Gastrocnemius medialis (tissue), 4 donors: ENCODE results near the gene PPP1R9B. TPM values are rescaled to one million over a fixed set of nuclear protein-coding genes. Genes with fewer than 3 reads are reported as not detected.

Experiments used
- ATAC-seq, 2 donors: fragments of 150-250 bp; one replicate each; pipeline ENCODE4 v1.9.1; 2016
- DNase-seq, 2 donors: peaks; one replicate each; pipeline ENCODE4 v3.0.0-alpha.2; 2019
- H3K27ac ChIP-seq, 4 donors: fragments of 200-600 bp; sonication (generic); 1 replicate in 1 of 4; 2 replicates in 3 of 4; pipeline ENCODE4 v1.5.1; 2016 to 2018; ENCODE audit warnings: mild to moderate bottlenecking in 2 of 4, moderate library complexity in 1 of 4
- H3K27me3 ChIP-seq, 3 donors: fragments of 200-600 bp; sonication (generic) in 2 of 3; 1 replicate in 1 of 3; 2 replicates in 2 of 3; pipeline versions ENCODE4 v1.5.1 to v1.6.0; 2016 to 2019; ENCODE audit warnings: mild to moderate bottlenecking in 1 of 3, moderate library complexity in 1 of 3
- H3K36me3 ChIP-seq, 2 donors: fragments of 200-600 bp; sonication (generic) in 1 of 2; one replicate each; pipeline ENCODE4 v1.5.1; 2017 to 2018
- H3K4me1 ChIP-seq, 2 donors: fragments of 200-600 bp; sonication (generic) in 1 of 2; one replicate each; pipeline ENCODE4 v1.5.1; 2016 to 2017; ENCODE audit warnings: mild to moderate bottlenecking in 2 of 2
- H3K4me3 ChIP-seq, 4 donors: fragments of 200-600 bp; sonication (generic) in 3 of 4; 1 replicate in 1 of 4; 2 replicates in 3 of 4; pipeline ENCODE4 v1.5.1; 2016 to 2019; ENCODE audit warnings: mild to moderate bottlenecking in 2 of 4
- H3K9me3 ChIP-seq, 3 donors: fragments of 200-600 bp; sonication (generic) in 2 of 3; 1 replicate in 1 of 3; 2 replicates in 2 of 3; pipeline ENCODE4 v1.5.1; 2016 to 2019
- POLR2A ChIP-seq, 2 donors: fragments of 450-650 bp; IDR thresholded peaks; one replicate each; pipeline ENCODE4 v1.6.1; 2017; ENCODE audit warnings: antibody characterized with exemption in 2 of 2, mild to moderate bottlenecking in 2 of 2, moderate library complexity in 2 of 2
- in situ Hi-C, 4 donors: fragments of 200-750 bp; cut with MboI; loops; one replicate each; pipeline versions ENCODE4 v1.15.0 to v1.8.0; 2017; ENCODE audit warnings: low sequenced_read_pairs in 4 of 4
- intact Hi-C: fragments of 100-400 bp; cut with DNase I; formaldehyde crosslinking; loops from one replicate; pipeline ENCODE4 v1.15.1; 2023; ENCODE audit warnings: low total_unique reads
- total RNA-seq, 4 donors: library from RNA; depleted of rRNA; stranded (reverse); fragments of >200 nt; gene quantifications; one replicate each; pipeline versions ENCODE4 v1.1.0 to v1.2.3, GENCODE V29; 2016
- TF ChIP-seq, protein P1 (sequence below), 5 experiments: fragments of 450-650 bp in 3 of 5; fragments of 200-600 bp in 2 of 5; sonication (generic) in 2 of 5; IDR thresholded peaks in 4 of 5; conservative IDR thresholded peaks in 1 of 5; 1 replicate in 4 of 5; 2 replicates in 1 of 5; pipeline ENCODE4 v1.5.1; 2016 to 2019; ENCODE audit warnings: antibody characterized with exemption in 5 of 5, mild to moderate bottlenecking in 3 of 5, moderate library complexity in 3 of 5

The PPP1R9B gene
- total RNA-seq, 4 donors from 2014 or later: 4.7 to 18.8 (median 11.0) TPM

- DNase-seq (no peak), ATAC-seq (no peak)
- Histone ChIP-seq H3K27me3 (no peaks in the 10 kb centered on the region), H3K4me3 (no peak overlapping the region), H3K4me1 (peaks cover 0 to 15% of the 10 kb centered on the region in 2 donors), H3K36me3 (no peaks in the 10 kb centered on the region), H3K9me3 (no peaks in the 10 kb centered on the region), H3K27ac (no peak overlapping the region)
- no peak for TF ChIP-seq POLR2A (IDR thresholded peaks at IDR 0.05)
- TF ChIP-seq, protein P1, sequence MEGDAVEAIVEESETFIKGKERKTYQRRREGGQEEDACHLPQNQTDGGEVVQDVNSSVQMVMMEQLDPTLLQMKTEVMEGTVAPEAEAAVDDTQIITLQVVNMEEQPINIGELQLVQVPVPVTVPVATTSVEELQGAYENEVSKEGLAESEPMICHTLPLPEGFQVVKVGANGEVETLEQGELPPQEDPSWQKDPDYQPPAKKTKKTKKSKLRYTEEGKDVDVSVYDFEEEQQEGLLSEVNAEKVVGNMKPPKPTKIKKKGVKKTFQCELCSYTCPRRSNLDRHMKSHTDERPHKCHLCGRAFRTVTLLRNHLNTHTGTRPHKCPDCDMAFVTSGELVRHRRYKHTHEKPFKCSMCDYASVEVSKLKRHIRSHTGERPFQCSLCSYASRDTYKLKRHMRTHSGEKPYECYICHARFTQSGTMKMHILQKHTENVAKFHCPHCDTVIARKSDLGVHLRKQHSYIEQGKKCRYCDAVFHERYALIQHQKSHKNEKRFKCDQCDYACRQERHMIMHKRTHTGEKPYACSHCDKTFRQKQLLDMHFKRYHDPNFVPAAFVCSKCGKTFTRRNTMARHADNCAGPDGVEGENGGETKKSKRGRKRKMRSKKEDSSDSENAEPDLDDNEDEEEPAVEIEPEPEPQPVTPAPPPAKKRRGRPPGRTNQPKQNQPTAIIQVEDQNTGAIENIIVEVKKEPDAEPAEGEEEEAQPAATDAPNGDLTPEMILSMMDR (IDR thresholded peaks at IDR 0.05 in 4 of 5, conservative IDR thresholded peaks at IDR 0.05 in 1 of 5): no peak
- intact Hi-C loops: no loop called here
- in situ Hi-C loops: no loop called here
Measured at GRCh38 chr17:50120475-50121253, 29.8 kb downstream of the PPP1R9B start.

DNA sequence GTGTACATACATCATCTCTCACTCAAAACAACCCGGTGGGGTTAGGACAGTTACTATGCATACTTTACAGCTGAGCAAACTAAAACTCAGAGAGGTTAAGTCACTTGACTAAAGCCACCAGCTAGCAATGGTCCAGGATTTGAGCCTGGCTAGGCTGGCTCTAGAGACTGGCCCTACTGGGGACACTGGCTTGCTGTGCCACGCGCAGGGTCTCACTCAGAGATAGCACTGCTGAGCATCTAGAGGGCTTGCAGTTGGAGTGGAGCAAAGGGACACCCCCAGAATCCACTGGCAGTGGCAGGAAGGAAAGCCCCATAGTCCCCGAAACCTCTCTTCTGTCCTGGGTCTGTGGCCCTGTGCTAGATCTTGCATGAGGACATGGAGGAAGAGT is 31.7 kb downstream of the PPP1R9B start:
- no peaks in the 10 kb centered on the region for H3K9me3 ChIP-seq
- intact Hi-C loops (no loop called here), in situ Hi-C loops (no loop called here)
- no peak overlapping the region for H3K27ac ChIP-seq
- peaks cover 0 to 21% of the 10 kb centered on the region in 2 donors for H3K4me1 ChIP-seq
- DNase-seq (no peak), ATAC-seq (no peak)
- no peak overlapping the region for H3K4me3 ChIP-seq
- TF ChIP-seq, protein P1 (IDR thresholded peaks at IDR 0.05 in 4 of 5, conservative IDR thresholded peaks at IDR 0.05 in 1 of 5): no peak
- TF ChIP-seq POLR2A (IDR thresholded peaks at IDR 0.05): no peak
- no peaks in the 10 kb centered on the region for H3K36me3 ChIP-seq
- no peaks in the 10 kb centered on the region for H3K27me3 ChIP-seq

DNA sequence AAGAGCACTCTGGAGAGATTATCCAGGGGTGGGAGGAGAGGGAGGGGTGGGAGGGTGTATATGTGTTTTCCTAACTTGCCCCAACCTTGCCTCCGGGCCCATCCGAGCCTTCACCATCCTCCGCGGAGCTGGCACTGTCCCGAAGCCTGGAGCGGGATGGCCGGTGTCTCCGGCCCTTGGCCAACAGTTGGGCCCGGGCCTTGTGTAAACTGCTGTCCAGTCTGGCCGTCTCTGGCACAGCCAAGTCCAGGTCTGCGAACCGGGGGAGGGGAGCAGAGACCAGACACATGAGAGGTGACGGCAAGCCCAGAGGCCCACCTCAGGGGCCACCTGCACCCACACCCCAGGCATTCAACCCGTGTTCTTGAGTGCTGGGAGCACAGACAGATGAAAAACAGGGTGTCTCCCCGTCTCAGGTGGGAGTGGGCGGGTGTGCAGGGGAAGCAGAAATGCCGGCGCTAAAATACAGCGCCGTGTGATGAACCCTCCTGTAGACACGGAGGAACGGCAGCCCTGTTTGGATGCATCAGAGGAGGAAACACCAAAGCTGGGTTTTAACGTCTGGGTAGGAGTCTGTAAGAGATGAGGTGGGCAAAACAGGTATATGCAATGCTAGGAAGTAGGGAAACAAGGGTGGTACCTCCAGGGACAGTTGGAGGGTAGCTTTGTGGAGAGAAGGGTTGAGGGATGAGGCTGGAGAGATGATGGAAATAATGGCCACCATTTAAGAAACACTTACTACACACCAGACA is 32.2 kb downstream of the PPP1R9B start:
- peak overlapping the region in 1 of 4 donors; percentile 36 for H3K27ac ChIP-seq
- no peaks in the 10 kb centered on the region for H3K36me3 ChIP-seq
- H3K9me3 ChIP-seq: no peaks in the 10 kb centered on the region
- ATAC-seq (no peak), DNase-seq (no peak)
- intact Hi-C loops (no loop called here), in situ Hi-C loops (no loop called here)
- H3K27me3 ChIP-seq: no peaks in the 10 kb centered on the region
- TF ChIP-seq, protein P1 (IDR thresholded peaks at IDR 0.05 in 4 of 5, conservative IDR thresholded peaks at IDR 0.05 in 1 of 5): no peak
- TF ChIP-seq POLR2A (IDR thresholded peaks at IDR 0.05): no peak
- H3K4me3 ChIP-seq: no peak overlapping the region
- H3K4me1 ChIP-seq: peaks cover 1 to 23% of the 10 kb centered on the region in 2 donors

DNA sequence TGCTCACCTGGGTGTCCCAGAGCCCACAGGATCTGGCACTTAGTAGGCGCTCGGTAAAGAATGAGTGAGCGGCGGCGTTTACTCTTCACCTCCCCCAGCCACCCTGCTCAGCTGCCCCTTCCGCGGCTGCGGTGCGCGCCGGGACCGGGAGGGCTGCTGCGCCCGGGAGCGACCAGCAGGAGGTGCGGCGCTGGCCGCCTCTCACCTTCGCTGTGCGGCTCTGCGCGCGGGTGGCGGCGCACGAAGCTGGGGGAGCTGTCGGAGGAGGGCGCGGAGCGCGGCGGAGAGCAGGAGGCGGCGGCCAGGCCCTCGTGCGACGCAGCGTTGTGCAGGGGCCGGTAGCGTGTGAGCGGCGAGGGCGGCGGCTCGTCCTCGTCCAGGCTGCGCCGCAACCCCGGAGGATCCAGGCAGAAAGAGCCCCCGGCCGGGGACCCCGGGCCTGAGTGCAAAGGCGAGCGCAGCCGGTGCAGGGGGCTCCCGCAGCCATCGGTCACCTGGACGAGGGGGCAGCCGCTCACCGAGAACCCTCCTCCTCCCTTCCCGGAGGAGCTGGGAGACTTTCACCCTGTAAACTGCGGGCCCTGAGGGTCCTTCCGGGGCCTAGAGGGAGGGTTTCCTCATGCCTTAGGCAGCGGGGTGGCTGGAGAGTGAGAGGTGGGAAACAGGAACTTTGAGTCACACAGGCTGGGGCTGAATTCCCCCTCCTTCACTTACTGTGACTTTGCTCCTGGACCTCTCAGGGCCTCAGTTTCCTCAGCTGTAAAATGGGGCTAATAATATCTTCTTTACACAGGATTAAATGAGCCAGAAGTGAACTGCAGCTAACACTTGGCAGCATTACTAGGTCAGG is 33.0 kb downstream of the PPP1R9B start:
- Histone ChIP-seq H3K9me3 (no peaks in the 10 kb centered on the region), H3K4me3 (peak overlapping the region in 2 of 4 donors; percentile 3 to 35), H3K4me1 (peaks cover 9 to 31% of the 10 kb centered on the region in 2 donors), H3K27ac (peak overlapping the region in 3 of 4 donors; percentile 30 to 37 (median 36)), H3K27me3 (no peaks in the 10 kb centered on the region), H3K36me3 (no peaks in the 10 kb centered on the region)
- no peak for DNase-seq
- in situ Hi-C loops: no loop called here
- peak; percentile 27 to 48 for ATAC-seq
- TF ChIP-seq, protein P1 (IDR thresholded peaks at IDR 0.05 in 4 of 5, conservative IDR thresholded peaks at IDR 0.05 in 1 of 5): peak; percentile 59 to 81 (median 72)
- peak in 1 of 2 donors; percentile 11 for TF ChIP-seq POLR2A (IDR thresholded peaks at IDR 0.05)
- intact Hi-C loops: loop anchor here (1.0 kb wide), 1 partner anchor 44 kb away; no protein-coding TSS in a partner anchor
